IPS-NIHi11 (cell line): ENCODE results near the gene CLDN2.
A peak's percentile ranks its signal among the peaks of the same experiment; 100 is the strongest.
"Not testable (repeated sequence)": the region's sequence is repeated elsewhere in the genome, so short reads cannot be mapped to it uniquely, and the experiment has no call there.

Experiments
- DNase-seq: peaks from one replicate; pipeline ENCODE4 v3.0.0; 2012; ENCODE audit warnings: mixed read lengths, low spot score

CLDN2 gene, protein sequence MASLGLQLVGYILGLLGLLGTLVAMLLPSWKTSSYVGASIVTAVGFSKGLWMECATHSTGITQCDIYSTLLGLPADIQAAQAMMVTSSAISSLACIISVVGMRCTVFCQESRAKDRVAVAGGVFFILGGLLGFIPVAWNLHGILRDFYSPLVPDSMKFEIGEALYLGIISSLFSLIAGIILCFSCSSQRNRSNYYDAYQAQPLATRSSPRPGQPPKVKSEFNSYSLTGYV

GRCh38 chrX:106919932-106920452, at the start of gene CLDN2:
Gene CLDN2, plus strand, starts transcription at chrX:106920402. Its CDS starts 7,827 bp downstream, at chrX:106928229.
- peak; percentile 58 for DNase-seq

GRCh38 chrX:106872796-106873195, 47.4 kb upstream of the CLDN2 start:
- not testable (repeated sequence) for DNase-seq

DNA sequence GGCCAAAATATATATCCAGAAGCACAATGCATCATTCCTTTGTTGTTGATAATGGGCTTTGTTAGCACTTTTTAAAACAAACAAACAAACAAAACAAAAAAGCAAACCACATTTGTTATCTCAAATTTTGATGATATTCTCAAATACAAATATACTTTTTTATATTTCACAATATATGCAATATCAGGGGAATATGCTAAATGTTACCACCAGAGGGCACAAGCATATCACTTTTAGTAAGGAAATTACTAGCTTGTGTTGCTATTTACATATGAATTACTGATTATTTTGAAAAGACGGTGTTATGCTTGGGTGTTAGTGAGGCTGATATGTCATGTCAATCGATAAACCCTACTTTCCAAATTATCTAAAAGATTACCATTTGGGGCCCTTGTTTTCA, 46.1 kb upstream of the CLDN2 start:
- DNase-seq = peak; percentile 7

DNA sequence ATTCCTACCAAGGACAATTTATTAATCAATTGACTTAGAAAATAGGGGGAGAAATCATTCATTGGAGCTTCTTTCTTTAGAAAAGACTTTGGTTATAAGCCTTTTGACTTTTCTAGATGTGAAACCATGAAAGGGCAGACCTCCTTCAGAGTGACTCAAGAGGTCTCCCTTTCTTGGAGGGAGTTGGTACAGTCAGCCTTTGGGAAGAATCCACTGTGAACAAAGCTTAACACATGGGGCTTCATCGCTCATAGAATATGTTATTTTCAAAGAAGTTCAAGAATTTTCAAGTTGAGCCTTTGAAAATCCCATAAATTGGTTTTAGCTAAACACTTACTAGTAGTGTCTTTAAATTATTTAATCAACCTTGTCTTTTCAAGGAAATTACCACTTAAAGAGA, 45.1 kb upstream of the CLDN2 start:
- no peak for DNase-seq

- no peak for DNase-seq
Measured at GRCh38 chrX:106889468-106889867, 30.7 kb upstream of the CLDN2 start.

GRCh38 chrX:106891762-106892460, 28.3 kb upstream of the CLDN2 start:
- DNase-seq = no peak

GRCh38 chrX:106894392-106894909, 25.8 kb upstream of the CLDN2 start:
- peak; percentile 52 for DNase-seq

DNA sequence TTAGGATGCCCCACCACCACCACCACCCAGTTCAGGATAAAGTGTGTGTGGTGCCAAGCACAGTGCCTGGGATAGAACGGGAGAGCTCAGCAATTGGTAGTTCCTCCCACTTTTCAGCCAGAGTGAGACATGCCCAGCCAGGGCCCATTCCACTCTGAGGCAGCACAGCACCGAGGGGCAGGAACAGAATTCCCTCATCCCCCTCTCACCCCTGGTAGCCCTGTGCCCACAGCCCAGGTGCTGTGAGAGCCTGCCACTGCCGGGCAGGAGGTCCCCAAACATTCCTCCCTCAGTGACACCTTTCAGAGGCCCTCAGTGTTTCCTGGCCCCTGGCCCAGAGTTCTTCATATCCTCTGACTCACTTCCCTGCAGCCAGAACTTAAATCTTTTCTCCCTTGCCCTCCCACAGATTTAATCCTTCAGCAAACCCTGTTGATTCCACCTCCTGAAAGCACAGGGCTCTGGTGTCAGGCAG, 25.2 kb upstream of the CLDN2 start:
- no peak for DNase-seq

- DNase-seq = no peak
Measured at GRCh38 chrX:106897259-106897658, 22.9 kb upstream of the CLDN2 start.

- DNase-seq = peak; percentile 47
Measured at GRCh38 chrX:106898462-106898861, 21.7 kb upstream of the CLDN2 start.

GRCh38 chrX:106899276-106899675, 20.9 kb upstream of the CLDN2 start:
- DNase-seq = no peak

DNA sequence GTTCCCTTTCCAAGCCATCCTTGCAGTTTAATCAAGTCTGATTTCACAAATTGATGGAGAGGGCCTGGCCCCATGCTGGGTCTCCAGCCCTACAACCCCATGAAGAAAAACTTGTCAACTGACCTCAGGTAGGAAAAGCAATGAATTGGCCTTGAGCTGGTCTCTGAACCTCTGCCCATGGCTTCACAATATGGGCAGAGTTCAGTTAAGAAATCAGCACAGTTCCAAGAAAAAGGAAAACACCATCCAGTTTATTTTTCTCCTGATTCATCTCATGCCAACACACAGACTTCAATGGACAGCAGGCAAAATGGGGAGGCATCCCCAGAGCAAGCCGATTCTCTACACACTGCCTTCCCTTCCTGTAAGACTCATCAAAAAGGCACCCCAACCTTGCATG, 20.4 kb upstream of the CLDN2 start:
- DNase-seq = no peak

DNA sequence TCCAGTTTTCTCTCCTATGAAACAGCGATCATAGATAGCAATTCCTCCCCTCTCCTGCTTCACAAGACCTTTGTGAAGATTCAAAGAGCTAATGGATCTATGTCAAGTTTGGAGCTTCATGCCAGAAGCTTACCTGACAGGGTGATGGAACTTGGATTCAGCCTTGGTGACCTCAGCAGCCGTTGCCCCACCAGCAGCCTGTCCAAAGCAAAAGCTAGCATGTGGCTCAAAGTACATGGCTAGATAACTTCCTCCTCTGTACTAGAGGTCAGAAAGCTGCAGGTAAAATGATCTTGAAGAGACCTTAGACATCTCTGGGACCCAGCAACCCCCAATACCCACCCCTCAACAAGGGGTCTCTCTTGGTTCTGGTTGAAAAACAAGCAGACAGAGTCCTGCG, 18.9 kb upstream of the CLDN2 start:
- no peak for DNase-seq

DNA sequence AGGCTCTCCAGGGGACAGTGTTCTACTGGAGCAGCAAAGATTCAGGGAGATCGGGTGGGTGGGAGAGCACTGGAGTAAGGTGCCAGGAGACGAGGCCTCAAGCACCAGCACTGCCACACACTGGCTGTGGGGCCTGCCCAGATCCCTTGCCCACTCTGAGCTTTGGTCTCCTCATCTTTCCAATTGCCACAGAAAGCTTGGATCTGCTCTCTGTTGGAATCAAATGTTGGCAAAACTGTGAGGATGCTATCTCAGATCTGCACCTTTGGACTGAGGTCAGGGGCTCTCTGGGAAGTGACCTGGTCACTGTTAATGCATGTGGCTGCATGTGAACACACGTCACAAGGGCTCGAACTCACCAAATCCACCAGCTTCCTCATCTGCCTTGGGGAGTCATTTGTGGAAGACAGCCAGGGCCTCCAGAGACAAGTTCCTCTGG, 18.4 kb upstream of the CLDN2 start:
- DNase-seq = no peak

GRCh38 chrX:106902684-106903083, 17.5 kb upstream of the CLDN2 start:
- DNase-seq = no peak

DNA sequence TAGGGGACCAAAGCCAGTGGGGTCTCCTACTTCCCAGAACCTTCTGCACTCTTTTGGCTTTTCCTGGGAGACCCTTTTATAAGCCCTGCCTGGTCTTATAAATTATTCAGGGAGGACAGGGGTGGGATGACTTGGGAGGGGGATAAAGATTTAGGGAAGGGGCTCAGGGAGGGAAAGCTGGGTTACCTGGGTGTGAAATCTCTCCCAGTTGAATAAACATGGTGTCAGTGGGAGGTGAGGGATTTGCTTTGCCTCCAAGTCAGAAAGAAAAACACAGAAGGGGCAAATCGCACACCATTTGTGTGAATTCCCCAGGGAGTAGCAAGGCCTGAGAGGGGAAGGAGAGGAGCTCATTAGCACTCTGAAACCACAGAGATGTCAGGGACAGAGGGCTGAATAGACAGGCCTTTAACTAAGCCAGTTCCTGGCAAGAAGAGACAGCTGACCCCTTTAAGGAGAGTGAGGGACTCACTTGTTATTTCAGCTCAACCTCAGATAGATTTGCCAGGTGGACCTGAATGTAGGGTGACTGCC, 16.8 kb upstream of the CLDN2 start, which contains the start of gene RIPPLY1:
RIPPLY1 (minus strand) TSS at position 51 of the 534 bp plus-strand sequence. CDS start 54 bp downstream, outside the sequence.
- no peak for DNase-seq

GRCh38 chrX:106903856-106904528, 16.2 kb upstream of the CLDN2 start:
- DNase-seq = no peak

- no peak for DNase-seq
Measured at GRCh38 chrX:106905064-106905708, 15.0 kb upstream of the CLDN2 start.

DNA sequence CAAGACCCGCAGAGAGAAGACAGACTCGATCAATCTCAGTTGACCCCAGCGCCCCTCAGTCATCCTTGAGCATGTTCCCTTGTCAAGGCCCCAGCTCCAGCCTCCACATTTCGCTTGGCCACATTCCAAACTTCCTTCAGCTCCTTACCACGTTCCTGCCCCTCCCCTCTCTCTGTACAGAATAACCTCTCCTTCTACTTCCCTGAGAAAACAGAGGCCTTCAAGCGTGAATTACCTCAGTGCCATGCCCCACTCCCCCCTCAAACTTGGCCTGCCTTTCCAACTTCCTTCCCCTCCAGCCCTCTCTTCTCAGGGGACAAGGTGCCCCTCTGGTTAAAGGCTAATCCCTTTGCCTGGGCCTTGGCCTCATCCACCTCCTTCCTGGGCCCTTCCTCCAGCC, 13.8 kb upstream of the CLDN2 start:
- DNase-seq = no peak

- DNase-seq = no peak
Measured at GRCh38 chrX:106912864-106913263, 7.3 kb upstream of the CLDN2 start.

- DNase-seq = no peak
Measured at GRCh38 chrX:106917830-106918500, 2.2 kb upstream of the CLDN2 start.
